ENCODE results near the gene COPS6.

DNA sequence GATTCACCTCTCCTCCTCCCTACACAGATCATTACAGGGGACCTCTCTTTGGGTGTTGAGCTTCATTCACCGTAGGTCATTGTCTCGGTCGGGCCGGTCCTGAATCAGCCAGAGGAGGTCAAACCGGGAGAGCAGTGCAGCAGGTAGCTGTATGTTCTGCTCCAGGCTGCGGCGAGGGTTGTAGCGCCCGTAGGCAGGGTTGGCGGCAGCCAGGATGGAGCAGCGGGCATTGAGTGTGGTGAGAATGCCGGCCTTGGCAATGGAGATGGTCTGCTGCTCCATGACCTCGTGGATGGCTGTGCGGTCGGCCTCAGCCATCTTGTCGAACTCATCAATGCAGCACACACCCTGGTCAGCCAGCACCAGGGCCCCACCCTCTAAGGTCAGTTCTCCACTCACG is 6.9 kb downstream of the COPS6 start:
- TF ChIP-seq RAD21 (IDR thresholded peaks at IDR 0.05) (no peak), YY1 (IDR thresholded peaks at IDR 0.05) (no peak), FOXA1 (IDR thresholded peaks at IDR 0.05) (no peak), SP1 (IDR thresholded peaks at IDR 0.05) (no peak)
- TF ChIP-seq, protein P1, sequence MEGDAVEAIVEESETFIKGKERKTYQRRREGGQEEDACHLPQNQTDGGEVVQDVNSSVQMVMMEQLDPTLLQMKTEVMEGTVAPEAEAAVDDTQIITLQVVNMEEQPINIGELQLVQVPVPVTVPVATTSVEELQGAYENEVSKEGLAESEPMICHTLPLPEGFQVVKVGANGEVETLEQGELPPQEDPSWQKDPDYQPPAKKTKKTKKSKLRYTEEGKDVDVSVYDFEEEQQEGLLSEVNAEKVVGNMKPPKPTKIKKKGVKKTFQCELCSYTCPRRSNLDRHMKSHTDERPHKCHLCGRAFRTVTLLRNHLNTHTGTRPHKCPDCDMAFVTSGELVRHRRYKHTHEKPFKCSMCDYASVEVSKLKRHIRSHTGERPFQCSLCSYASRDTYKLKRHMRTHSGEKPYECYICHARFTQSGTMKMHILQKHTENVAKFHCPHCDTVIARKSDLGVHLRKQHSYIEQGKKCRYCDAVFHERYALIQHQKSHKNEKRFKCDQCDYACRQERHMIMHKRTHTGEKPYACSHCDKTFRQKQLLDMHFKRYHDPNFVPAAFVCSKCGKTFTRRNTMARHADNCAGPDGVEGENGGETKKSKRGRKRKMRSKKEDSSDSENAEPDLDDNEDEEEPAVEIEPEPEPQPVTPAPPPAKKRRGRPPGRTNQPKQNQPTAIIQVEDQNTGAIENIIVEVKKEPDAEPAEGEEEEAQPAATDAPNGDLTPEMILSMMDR (IDR thresholded peaks at IDR 0.05; ENCODE audit: low read depth, low read length, missing input control) = no peak
